NCI-H524 treated with DMSO at 0.1 percent for 48 hours (cell line): ENCODE measurements around the gene NACC2.

Experiments
- DNase-seq: peaks from one replicate; lab custom pipeline; 2025; lab: John Stamatoyannopoulos, UW

Gene NACC2

GRCh38 chr9:136010615-136011361 lies 84.3 kb downstream of the NACC2 start:
- no peak for DNase-seq

DNA sequence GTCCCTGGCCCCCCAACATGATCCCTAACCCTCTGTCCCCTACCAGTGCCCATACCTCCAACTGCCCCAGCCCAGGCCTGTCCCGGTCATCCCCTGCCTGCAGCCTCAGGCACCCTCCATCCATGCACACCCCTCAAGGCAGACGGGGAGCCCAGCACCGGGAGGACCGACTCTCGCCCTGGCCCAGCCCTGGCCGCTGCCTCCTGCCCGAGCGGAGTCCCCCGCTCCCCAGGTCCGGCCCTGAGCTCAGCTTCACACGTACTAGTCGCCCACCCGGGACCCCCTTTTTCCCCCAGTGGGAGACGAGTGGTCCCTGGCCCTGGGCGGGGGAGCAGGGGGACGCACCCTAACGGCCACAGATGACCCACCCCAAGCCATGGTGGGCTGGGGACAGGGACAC lies 84.9 kb downstream of the NACC2 start:
- DNase-seq = no peak

DNA sequence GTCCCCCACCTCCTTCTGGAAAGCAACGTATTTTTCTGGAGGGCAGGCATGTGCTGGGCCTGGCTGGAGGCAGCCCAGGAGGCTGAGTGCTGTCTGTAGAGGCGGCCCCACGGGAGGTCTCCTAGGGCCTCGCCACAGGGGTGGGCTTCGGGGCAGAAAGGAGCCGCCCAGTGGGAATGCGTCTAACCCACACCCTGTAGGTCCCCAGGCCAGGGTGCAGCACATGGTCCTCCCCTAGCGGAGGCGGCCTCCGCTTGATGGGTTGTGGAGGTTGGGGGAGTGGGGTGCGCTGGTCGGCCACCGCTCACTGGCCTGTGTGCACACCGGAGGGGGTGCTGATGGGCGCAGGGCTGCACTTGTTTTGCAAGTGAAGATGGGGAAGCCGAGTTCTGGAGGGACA lies 85.6 kb downstream of the NACC2 start:
- no peak for DNase-seq

DNA sequence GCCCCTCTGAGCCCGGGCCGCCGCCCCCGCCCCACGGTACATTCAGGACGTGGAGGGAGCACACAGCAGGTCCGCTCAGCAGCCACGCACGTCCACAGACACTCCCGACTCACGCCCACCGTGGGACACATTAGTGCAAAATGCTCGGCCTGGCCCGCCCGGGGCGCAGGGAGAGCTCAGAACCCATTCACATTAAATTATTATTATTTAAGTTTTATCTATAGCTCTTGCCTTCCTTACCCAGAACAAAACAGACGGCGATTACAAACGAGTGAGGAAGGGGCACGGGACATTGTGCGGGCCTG lies 86.4 kb downstream of the NACC2 start:
- DNase-seq = no peak

- no peak for DNase-seq
Measured at GRCh38 chr9:136007934-136008692, 87.0 kb downstream of the NACC2 start.

DNA sequence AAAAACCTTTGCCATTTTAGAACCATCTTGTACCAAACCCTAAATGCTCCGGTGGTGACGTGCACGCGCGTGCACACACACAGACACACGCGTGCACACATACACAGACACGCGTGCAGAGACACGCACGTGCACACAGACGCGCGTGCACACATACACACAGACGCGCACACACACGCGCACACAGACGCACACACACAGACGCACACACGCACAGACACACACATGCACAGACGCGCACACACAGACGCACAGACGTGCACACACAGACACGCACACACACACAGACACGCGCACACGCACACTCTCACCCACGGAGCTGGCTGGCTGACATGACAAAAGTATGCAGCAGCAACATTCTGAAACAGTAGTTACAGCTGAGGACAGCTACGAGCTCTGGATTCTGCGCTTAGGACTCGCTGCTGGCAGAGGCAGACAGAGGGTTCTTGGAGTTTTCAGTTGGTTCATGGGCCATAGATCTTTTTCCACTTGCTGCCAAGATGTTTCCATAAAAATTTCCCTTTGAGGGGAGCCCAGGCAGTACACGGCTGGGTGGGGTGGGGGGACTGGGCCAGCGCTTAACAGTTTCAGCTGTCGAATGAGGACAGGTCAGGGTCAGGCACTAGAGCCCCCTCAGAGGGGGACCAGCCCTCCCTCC lies 87.7 kb downstream of the NACC2 start:
- DNase-seq = no peak

- DNase-seq = no peak
Measured at GRCh38 chr9:136006169-136006568, 88.9 kb downstream of the NACC2 start.

- DNase-seq = no peak
Measured at GRCh38 chr9:136004712-136005111, 90.4 kb downstream of the NACC2 start.

GRCh38 chr9:136004219-136004618 lies 90.9 kb downstream of the NACC2 start:
- no peak for DNase-seq

- no peak for DNase-seq
Measured at GRCh38 chr9:136003411-136004218, 91.5 kb downstream of the NACC2 start.

DNA sequence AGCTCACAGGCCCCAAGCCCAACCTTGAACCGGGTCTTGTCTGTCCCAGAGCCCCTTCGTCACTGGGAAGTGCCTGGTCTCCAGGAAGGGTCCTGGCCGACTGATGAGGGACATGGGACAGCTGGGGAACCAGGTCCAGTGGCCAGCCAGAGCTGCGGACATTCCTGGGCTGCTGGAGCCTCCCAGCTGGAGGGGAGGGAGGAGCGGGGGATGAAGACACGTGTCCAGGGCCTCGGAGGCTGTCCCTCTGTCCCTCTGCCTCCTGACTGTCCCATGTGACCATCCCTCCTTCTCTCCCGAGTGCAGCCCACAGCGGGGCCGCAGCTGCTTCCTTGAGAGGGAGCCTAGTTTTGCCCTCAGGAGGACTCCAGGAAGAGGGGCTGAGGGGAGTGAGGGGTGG lies 92.2 kb downstream of the NACC2 start:
- no peak for DNase-seq

DNA sequence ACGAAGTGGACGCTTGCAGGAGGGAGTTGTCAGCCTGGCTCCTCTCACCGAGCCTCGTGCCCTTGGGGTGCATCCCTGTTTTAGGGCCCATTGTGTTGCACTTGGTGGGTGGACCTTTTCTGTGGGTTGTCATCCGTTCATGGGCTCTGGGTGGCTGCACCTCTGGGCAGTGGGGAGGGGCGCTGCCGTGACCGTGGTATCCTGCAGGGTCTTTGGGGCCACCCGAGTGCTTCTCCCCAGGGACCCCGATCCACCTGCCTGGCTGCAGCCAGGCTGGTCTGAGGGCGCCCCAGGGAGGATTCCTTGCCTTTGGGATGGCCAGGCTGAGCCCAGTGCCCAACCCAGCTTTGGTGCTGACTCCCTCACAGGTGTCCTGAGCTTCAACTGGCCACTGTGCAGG lies 92.9 kb downstream of the NACC2 start:
- no peak for DNase-seq

- no peak for DNase-seq
Measured at GRCh38 chr9:136001231-136001630, 93.9 kb downstream of the NACC2 start.

- DNase-seq = no peak
Measured at GRCh38 chr9:135998410-135999071, 96.5 kb downstream of the NACC2 start.

- no peak for DNase-seq
Measured at GRCh38 chr9:135998016-135998380, 97.1 kb downstream of the NACC2 start.

DNA sequence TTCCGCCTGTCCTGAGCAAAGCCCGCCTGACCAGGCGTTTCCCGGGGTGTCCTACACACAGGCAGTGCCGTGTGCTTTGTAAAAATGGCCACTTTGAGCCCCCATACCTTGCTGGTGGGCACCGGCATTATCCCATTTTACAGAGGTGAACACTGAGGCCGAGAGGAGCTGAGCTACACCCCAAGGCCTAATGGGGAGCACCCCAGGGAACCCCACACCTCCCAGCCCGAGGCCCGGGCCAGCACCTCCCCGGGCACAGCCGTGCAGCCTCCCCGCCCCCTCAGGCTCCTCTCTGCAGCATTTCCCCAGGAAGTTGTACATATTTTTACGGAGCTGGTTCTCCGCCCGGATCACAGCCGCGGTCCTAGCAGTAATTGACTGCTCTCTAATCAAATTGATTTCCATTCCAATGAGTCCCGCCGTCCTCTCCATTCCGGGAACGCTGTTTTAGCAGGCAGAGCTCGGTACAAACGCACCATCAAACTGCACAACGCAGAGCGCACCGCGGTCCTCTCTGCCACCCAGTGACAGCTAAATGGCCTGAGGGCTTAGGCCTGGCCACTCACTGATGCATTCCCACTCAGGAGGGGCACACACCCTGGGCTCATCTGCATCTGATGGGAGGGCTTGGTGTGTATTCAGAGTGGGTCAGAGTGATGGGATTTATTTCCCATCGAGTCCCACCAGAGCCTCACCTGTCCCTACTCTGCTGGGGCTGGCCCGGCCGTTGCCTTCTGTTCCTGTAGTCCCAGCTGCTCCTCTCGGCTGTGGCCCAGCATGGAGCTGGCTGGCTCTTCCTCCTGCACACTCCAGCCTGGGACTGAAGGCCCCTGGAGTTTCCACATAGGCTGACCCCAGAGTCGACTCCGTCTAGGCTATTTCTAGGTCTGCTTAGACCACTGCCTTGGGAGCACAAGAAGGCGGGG lies 97.7 kb downstream of the NACC2 start:
- DNase-seq = no peak

- no peak for DNase-seq
Measured at GRCh38 chr9:135995816-135996215, 99.3 kb downstream of the NACC2 start.

GRCh38 chr9:135994501-135995192 lies 100.4 kb downstream of the NACC2 start:
- DNase-seq = no peak

DNA sequence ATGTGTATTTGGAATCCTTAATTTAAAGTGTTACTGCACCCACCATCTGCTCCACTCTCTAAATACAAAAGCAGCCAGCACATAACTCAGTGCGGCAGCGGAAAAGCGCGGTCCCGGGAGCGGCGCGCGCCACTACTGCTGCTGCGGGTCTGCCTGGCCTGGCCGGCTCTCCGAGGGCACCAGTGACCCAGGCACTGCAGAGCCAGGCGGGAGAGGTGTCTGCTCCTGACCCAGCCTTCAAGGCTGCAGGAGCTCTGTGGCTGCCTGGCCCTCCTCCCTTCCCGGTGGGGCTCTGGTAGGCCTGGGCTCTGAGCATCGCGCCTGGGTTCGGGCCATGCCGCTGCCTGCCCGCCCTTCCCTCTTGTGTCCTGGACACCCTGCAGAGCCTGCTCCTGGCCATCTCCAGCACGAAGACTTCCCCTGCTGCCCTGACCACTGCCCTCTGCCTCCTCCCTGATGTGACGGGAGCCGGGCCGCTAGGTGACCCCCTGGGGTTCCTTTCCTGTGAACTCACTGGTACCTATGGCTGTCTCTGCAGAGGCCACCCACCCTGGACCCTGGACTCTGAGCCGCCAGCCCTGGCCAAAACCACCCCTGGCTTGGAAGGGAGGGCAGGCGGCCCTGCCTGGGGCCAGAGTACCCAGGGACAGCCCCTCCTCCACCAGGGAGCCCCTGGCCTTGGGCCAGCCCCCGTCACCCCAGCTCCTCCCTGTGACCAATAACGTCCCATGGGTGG lies 101.2 kb downstream of the NACC2 start:
- DNase-seq = no peak

DNA sequence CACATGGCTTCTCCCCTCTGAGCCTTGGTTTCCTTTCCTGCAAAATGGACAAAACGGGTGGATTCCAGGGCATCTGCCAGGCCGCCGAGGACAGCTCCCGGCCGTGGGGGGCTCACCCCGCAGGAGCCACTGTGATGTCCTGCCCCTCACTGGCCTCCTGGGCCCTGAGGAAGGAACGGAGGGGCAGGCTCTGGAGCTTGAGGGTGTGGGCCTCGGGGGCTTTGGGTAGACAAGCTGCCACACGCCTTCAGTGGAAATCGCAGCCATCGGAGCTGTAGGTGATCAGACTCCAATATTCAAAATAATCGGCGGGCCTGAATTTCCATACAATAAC lies 101.7 kb downstream of the NACC2 start:
- DNase-seq = no peak
